Loucy (cell line): Measurements from ENCODE around the gene GOT2.

ENCODE experiments used
- H2AFZ ChIP-seq: fragments of 200-600 bp; sonication (generic); 2 replicates; pipeline ENCODE4 v1.6.0; 2016; ENCODE audit warnings: antibody characterized with exemption, mild to moderate bottlenecking, low read length, moderate library complexity
- H3F3A ChIP-seq: fragments of 200-600 bp; 2 replicates; pipeline ENCODE4 v1.6.0; 2016; ENCODE audit warnings: antibody characterized with exemption, low read depth, mild to moderate bottlenecking
- H3K27me3 ChIP-seq: fragments of 200-600 bp; sonication (generic); 2 replicates; pipeline ENCODE4 v1.6.1; 2014; ENCODE audit warnings: low read length, mild to moderate bottlenecking; ENCODE audit not compliant: insufficient read depth, poor library complexity, severe bottlenecking
- H3K36me3 ChIP-seq: fragments of 200-600 bp; sonication (generic); 2 replicates; pipeline ENCODE4 v1.6.1; 2016; ENCODE audit warnings: low read length; ENCODE audit not compliant: insufficient read depth
- H3K4me1 ChIP-seq: fragments of 200-600 bp; sonication (generic); 2 replicates; pipeline ENCODE4 v1.5.1; 2014; ENCODE audit warnings: low read length, mild to moderate bottlenecking; ENCODE audit not compliant: insufficient read depth, poor library complexity, severe bottlenecking
- H3K4me2 ChIP-seq: fragments of 200-600 bp; sonication (generic); 2 replicates; pipeline ENCODE4 v1.6.0; 2014; ENCODE audit warnings: antibody characterized with exemption, low read length, low read depth, mild to moderate bottlenecking; ENCODE audit not compliant: poor library complexity, severe bottlenecking
- H3K4me3 ChIP-seq: fragments of 200-600 bp; sonication (generic); 2 replicates; pipeline ENCODE4 v1.5.1; 2014; ENCODE audit warnings: low read length, mild to moderate bottlenecking, mixed read lengths; ENCODE audit not compliant: poor library complexity, severe bottlenecking
- H3K79me2 ChIP-seq: fragments of 200-600 bp; sonication (generic); 2 replicates; pipeline ENCODE4 v1.6.1; 2014; ENCODE audit warnings: low read length; ENCODE audit not compliant: insufficient read depth
- H3K9ac ChIP-seq: fragments of 200-600 bp; sonication (generic); 2 replicates; pipeline ENCODE4 v1.6.0; 2014; ENCODE audit warnings: mild to moderate bottlenecking, low read depth, low read length, moderate library complexity; ENCODE audit not compliant: poor library complexity, severe bottlenecking
- H3K9me2 ChIP-seq: fragments of 200-600 bp; sonication (generic); replicated peaks from 2 replicates; pipeline ENCODE4 v1.6.1; 2016; ENCODE audit warnings: low read depth, low read length, mixed read lengths
- H3K9me3 ChIP-seq: fragments of 200-600 bp; sonication (generic); 2 replicates; pipeline ENCODE4 v1.6.1; 2014; ENCODE audit warnings: mild to moderate bottlenecking, antibody characterized with exemption, low read length, low read depth; ENCODE audit not compliant: insufficient read depth
- H4K20me1 ChIP-seq: fragments of 200-600 bp; sonication (generic); 2 replicates; pipeline ENCODE4 v1.6.0; 2014; ENCODE audit warnings: antibody characterized with exemption, low read length, mild to moderate bottlenecking; ENCODE audit not compliant: insufficient read depth, poor library complexity, severe bottlenecking
- CTCF ChIP-seq: fragments of 200-600 bp; sonication (generic); conservative IDR thresholded peaks from 2 replicates; pipeline ENCODE4 v1.5.1; 2014; ENCODE audit warnings: mild to moderate bottlenecking, antibody characterized with exemption, low read length
- EZH2phosphoT487 ChIP-seq: fragments of 200-600 bp; IDR thresholded peaks from 2 replicates; pipeline ENCODE4 v1.6.1; 2018; ENCODE audit warnings: antibody characterized with exemption, mild to moderate bottlenecking, moderate library complexity, borderline replicate concordance

The GOT2 gene

GRCh38 chr16:58679763-58680162, 54.4 kb downstream of the GOT2 start:
- Histone ChIP-seq H3K4me1 (peaks cover 11% of the 10 kb centered on the region), H3F3A (no peaks in the 10 kb centered on the region), H3K4me2 (no peak overlapping the region), H3K79me2 (no peaks in the 10 kb centered on the region), H3K4me3 (no peak overlapping the region), H3K9ac (no peak overlapping the region), H3K27me3 (no peaks in the 10 kb centered on the region), H4K20me1 (no peaks in the 10 kb centered on the region), H3K36me3 (no peaks in the 10 kb centered on the region), H2AFZ (no peak overlapping the region), H3K9me2 (no peaks in the 10 kb centered on the region), H3K9me3 (no peaks in the 10 kb centered on the region)
- no peak for TF ChIP-seq EZH2phosphoT487

DNA sequence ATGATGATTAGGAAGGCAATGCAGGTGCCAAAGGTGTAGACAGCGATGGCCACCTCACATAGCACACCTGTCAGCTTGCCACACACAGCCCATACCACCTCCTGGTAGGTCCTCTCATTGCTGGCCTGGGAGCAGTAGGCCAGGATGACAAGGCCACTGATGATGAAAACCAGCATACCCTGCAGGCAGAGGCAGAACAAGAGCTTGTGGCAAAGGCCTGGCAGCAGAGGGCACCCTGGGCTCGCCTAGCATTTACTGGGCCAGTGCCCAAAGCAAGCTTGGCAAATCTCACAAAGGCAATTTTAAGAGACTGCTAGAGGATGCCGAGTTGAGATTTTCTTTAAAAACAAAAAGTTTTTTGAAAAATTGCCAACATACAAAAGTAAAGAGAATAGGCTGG, 55.4 kb downstream of the GOT2 start:
- Histone ChIP-seq H2AFZ (no peak overlapping the region), H3K4me2 (no peak overlapping the region), H3K27me3 (no peaks in the 10 kb centered on the region), H3K79me2 (no peaks in the 10 kb centered on the region), H3K9me3 (no peaks in the 10 kb centered on the region), H4K20me1 (no peaks in the 10 kb centered on the region), H3K4me1 (peaks cover 3% of the 10 kb centered on the region), H3K36me3 (no peaks in the 10 kb centered on the region), H3F3A (no peaks in the 10 kb centered on the region), H3K4me3 (no peak overlapping the region), H3K9ac (no peak overlapping the region), H3K9me2 (no peaks in the 10 kb centered on the region)
- TF ChIP-seq CTCF = peak; percentile 48
- no peak for TF ChIP-seq EZH2phosphoT487

GRCh38 chr16:58678269-58678668, 55.8 kb downstream of the GOT2 start:
- H3F3A ChIP-seq = no peaks in the 10 kb centered on the region
- H3K4me3 ChIP-seq = no peak overlapping the region
- H2AFZ ChIP-seq = no peak overlapping the region
- H3K9me3 ChIP-seq = no peaks in the 10 kb centered on the region
- H4K20me1 ChIP-seq = no peaks in the 10 kb centered on the region
- H3K4me2 ChIP-seq = no peak overlapping the region
- H3K9ac ChIP-seq = no peak overlapping the region
- no peak for TF ChIP-seq EZH2phosphoT487
- no peak for TF ChIP-seq CTCF
- H3K27me3 ChIP-seq = no peaks in the 10 kb centered on the region
- H3K79me2 ChIP-seq = no peaks in the 10 kb centered on the region
- H3K4me1 ChIP-seq = no peaks in the 10 kb centered on the region
- no peaks in the 10 kb centered on the region for H3K9me2 ChIP-seq
- H3K36me3 ChIP-seq = no peaks in the 10 kb centered on the region

DNA sequence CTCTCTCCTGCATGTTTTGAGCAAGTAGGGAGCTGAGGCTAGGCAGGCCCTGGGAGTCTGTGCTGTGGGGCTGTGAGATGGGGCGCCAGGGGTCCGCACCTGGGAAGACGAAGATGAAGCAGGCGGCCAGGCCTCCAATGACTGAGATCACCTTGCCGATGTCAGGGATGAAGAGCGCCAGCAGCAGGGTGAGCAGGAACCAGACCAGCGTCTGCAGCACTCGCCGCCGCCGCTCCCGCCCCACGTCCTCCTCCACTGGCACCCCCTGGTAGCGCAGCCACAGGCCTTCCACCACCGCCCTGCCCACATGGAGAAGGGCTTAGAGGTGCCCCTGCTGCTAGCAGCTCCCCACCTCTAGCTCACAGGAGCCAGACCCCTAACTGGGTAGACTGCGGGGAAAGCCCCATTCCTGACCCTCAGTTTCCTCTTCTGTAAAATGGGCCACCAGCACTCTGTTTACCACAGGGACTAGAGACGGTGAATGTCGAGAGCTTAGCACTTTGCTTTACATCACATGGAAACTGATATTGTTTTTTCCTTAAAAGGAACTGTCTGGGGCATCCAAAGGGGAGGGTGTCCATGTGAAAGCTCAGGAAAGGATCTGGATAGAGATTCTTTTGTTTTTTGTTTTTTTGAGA, 63.1 kb downstream of the GOT2 start:
- no peaks in the 10 kb centered on the region for H3K9me2 ChIP-seq
- H2AFZ ChIP-seq = no peak overlapping the region
- no peak overlapping the region for H3K4me3 ChIP-seq
- H3K36me3 ChIP-seq = no peaks in the 10 kb centered on the region
- TF ChIP-seq CTCF (no peak), EZH2phosphoT487 (no peak)
- H3K4me1 ChIP-seq = no peaks in the 10 kb centered on the region
- H4K20me1 ChIP-seq = no peaks in the 10 kb centered on the region
- no peaks in the 10 kb centered on the region for H3K9me3 ChIP-seq
- no peak overlapping the region for H3K4me2 ChIP-seq
- H3K27me3 ChIP-seq = no peaks in the 10 kb centered on the region
- no peaks in the 10 kb centered on the region for H3K79me2 ChIP-seq
- H3F3A ChIP-seq = no peaks in the 10 kb centered on the region
- no peak overlapping the region for H3K9ac ChIP-seq
